ENCODE measurements around the gene PICALM.
A peak's percentile ranks its signal among the peaks of the same experiment; 100 is the strongest.
"Not testable (repeated sequence)": the region's sequence is repeated elsewhere in the genome, so short reads cannot be mapped to it uniquely, and the experiment has no call there.

Gene PICALM

DNA sequence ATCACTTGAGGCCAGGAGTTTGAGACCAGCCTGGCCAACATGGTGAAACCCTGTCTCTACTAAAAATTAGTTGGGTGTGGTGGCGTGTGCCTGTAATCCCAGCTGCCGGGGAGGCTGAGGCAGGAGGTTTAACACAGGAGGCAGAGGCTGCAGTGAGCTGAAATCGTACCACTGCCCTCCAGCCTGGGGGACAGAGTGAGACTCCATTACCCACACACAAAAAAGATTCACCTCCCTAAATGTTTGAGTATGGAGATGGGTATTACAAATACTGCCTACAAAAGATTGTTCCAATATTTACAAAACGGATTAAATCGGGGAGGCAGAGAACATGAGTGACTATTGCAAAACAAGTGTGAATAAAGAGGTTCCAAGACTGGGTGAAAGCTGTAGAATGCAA, 98.3 kb downstream of the PICALM start:
- DNase-seq: no peak

DNA sequence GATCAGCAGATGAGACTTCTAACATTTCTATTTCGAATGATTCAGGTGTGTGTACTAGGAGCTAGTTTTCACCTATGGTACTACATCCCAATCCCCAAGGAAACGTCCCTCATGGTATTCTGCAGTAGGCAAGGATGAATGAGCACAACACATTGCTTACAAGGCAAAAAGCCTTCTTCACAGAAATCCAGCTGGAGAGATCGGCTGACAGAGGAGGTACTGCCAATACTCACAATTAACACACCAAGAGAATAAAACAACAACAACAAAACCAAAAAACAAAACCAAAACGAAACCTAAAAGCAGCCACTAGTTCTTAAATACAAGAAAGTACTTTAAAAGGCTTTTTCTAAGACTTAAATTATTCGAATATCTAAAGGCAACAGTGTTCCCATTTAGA, 101.4 kb downstream of the PICALM start:
- no peak for DNase-seq

DNA sequence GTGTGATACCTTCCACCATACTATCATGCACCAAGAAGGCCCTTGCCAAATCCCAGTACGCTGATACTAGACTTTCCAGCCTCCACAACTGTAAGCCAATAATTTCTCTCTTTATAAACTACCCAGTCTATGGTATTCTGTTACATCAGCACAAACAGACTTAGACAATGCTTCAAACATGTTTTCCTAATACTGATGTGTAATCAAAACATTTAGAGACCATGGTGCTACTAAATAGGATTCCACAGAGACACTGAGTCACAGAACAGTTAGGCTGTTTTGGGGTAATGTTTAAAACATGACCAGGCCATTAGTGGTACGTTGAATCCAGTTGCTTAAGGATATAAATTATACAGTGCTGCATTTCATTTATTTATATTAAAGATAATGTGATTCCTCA, 103.7 kb downstream of the PICALM start:
- DNase-seq: no peak

DNA sequence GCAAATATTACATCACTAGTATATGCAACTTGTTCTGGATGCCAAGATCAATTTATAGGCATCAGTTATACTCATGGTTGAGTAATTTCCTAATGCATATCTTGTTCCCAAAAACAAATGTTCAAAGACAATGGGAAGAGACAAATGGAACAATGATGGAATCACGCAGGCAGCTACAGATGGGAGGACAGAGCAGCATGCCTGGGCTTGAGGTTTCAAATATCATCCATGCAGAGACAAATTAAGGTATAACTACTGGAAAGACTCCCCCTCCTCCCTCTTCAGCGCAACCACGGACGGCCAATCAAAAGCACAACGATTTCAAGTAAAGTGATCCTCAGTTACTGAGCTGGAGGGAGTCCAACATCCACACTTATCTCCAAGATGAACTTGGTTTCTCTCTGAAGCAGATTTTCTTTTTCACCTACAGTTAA, 106.9 kb downstream of the PICALM start:
- DNase-seq: no peak

DNA sequence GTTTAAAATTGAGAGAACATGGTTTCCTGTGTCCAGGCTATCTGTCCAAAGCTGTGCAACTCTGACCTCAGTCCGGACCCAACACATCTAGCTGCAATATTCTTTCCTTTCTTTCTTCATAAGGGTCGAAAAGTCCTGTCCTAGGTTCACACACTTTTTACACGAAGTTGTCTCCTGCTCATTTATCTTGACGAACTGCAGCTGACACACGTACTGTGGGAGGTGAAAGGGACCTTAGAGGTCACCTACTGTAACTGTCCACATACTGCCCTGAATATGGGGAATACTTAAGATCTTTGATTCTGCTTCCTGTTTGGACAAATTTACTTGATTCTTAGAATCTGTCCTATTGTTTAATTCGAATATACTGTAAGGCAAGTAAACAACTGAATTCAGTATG, 107.8 kb downstream of the PICALM start:
- no peak for DNase-seq

DNA sequence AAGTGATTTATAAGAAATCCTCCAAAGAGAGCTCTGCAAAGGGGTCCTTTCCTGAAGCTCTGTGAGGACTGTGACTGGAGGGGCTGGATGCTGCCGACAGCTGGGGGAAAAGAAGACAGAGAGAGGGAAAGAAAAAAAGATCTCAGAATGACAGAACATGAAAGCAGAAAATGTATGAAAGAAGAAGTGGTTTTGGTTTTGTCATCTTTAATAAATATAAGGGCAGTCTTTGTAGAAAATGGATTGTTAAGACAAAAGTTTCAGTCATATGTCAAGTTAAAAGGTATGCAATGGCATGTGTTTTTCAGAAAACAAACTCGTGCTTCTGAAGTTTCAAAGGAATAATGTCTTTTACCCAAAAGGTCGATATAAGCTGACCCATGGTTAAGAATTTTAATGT, 108.2 kb downstream of the PICALM start:
- DNase-seq: no peak

DNA sequence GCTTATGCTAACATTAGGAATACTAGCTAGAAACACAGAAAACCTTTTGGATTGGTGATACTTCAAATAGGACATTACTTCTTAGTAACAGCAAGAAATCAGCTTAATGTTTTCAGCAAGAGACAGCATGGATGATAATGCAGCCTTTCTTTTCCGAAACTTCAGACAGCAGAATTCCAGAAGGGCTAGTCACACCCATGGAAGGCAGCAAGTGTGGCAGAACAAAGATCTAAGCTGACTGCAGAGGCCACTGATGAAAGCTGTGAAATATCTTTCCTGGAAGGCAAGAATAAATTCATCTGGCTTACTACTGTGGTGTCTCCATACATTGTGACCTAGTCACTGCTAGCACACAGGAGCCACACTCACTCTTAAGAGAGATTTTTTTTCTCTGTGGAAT, 113.4 kb downstream of the PICALM start:
- no peak for DNase-seq

DNA sequence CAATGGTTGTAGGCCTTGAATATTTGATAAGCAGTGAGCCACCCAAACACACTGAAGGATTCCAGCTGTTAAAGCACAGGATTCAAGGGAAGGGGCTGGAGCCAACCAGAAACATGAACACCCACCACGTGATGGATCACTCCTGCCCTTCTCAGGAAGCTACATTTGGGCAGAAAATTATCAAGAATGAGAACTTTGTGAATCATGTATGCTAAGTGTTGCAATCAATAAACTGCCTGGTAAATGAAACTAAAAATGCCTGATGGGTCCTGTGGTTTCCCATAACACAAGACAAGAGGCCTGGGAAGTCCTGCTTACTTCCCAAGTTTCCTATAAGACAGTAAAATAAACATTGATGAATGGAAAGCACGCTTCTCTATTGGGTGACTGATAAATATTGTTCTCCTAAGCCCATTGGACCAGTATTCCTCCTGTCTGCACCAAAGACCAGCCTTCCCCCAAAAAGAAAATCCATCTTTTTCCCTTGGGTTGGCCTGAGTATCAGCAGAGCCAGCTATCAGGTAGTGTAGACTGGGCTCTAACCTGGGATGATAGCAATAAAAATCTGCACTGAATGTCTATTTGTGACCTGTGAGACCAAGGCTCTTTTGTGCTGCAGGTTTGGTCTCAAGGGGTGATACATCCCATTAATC, 115.3 kb downstream of the PICALM start:
- no peak for DNase-seq

DNA sequence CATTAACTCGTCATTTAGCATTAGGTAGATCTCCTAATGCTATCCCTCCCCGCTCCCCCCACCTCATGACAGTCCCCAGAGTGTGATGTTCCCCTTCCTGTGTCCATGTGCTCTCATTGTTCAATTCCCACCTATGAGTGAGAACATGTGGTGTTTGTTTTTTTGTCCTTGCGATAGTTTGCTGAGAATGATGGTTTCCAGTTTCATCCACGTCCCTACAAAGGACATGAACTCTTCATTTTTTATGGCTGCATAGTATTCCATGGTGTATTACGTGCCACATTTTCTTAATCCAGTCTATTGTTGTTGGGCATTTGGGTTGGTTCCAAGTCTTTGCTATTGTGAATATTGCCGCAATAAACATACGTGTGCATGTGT, 116.8 kb downstream of the PICALM start:
- not testable (repeated sequence) for DNase-seq

DNA sequence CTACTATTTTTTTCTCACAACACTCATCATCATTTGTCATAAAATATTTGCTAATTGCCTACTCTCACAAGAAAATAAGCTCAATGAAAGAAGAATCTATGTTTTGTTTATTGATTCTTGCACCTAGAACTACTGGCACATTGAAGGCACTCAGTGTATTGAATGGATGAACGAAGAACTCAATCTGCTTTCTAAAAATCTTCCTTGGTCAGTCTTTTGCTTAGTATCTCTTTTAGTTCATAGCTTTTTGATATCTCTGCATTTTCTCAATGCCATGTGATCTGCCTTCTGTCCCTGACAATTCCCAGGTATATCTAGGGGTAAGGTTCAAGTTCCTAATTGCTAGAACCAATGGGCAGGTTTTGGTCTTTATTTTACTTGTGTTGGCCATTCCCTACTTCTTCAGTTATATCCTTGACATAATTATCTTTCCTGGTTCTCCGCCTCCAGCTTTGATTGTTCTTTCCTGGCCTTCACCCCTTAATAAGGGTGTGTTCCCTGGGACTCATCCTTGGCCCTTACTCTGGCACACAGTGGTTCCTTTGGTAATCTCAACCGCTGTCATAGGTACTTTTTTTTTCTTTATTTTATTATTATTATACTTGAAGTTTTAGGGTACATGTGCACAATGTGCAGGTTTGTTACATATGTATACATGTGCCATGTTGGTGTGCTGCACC, 117.3 kb downstream of the PICALM start:
- DNase-seq: no peak

DNA sequence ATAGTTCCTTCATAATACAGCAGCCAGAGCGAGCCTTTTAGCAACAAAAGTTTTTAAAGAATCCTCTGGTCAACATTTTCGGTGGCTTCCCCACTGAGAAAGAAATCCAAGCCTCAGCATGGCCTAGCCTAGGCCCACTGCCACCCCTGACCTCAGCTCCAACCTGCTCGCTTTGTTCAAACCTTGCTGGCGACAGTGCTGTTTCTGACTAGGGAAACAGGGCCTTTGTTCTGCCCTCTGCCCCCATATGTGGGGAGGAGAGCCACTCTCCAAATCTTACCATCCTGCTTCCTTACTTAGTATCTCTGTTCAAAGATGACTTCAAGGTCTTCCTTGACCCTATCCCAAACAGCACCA, 117.9 kb downstream of the PICALM start:
- DNase-seq: no peak

DNA sequence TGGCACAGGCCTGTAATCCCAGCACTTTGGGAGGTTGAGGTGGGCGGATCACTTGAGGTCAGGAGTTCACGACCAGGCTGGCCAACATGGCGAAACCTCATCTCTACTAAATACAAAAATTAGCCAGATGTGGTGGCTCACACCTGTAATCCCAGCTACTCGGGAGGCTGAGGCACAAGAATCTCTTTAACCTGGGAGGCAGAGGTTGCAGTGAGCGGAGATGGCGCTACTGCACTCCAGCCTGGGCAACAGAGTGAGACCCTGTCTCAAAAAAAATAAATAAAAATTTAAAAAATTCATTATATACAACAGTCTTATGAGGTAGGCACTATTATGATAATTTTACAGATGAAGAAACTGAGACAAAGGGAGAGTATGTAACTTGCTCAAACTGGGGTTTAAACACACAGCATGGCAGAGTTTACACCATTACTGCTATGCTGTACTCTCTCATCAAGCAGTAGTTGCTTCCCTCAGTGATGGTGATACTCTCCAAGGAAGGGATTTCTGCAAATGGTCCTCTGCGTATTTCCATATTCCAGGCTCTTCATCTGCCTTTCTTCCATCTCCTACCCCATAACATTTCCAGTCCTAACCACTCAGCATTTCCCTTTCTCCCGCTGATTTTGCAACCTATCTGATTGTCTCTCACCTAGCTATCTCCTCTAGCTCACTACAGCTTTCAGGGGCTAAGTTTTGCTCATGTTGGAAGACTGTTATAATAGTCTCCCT, 118.4 kb downstream of the PICALM start:
- no peak for DNase-seq

DNA sequence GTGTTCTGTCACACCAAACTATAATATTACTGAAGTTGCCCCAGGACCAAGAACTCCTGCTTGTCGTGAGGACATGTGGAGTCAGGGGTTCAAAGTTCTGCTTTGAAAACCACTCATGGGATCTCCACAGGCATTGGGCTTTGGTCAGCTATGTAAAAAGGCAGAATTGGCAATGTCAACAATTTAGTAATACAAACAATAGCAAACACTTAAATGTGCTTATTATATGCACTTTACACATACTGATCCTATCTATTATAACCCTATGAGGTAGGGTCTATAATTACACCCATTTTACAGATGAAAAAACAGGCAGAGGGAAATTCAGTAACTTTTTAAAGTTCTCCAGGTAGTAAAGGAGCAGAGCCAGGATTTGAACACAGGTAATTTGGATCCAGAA, 119.1 kb downstream of the PICALM start:
- no peak for DNase-seq

DNA sequence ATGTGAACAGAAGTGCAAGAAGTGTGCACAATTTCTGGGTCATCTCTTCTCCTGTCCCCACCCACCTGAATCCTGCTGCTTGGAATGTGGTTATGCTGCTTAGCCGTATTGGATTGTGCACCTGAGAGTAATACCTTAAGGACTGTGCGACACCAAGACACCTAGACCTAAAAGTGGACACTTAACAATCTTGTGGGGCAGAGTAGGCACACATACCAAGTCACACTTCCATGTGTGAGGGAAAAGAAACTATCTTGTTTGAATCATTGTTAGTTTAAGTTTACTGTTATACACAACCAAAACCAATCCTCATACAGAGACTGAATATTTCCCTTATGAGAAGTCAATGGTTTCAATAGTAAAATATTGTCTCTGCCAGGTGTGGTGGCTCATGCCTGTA, 120.0 kb downstream of the PICALM start:
- DNase-seq: no peak

DNA sequence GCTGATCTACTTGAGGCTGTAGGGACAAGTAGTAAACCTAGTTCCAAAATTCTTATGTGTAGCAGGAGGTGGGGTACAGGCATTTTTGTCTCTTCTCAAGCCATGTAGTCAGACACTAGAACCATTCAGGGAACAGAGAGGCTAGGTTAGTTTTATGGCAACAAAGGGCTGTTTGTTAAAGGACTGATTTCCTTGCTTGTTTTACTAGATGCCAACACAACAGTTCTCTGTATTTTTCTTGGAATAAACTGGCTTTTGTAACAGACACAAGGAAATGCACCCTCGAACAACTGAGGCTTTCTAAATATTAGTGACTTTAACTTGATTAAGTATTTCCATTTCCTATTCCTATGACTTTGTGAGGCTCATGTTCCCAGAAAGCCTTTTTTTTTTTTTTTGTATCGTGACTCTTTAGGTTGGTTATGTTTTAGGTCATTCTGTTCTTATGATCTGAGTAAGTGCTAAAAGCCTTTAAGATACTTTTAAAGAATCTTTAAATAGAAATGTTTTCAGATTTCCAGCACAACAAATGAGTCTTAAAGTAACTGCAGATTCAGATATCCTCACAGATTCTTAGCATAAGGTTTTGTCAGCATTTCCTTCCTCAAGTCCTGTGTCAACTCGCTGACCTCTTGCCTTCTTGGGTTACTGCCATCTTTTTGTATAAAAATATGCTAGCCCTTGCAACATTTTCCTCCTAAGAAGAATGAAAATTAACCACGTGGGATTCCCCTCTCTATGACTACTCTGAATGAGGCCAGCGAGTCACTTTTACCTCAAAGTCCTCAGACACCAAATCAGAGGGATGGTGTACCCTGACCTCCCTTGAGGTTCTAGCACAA, 121.2 kb downstream of the PICALM start:
- peak in 1 of 2 experiments; percentile 39 for DNase-seq

DNA sequence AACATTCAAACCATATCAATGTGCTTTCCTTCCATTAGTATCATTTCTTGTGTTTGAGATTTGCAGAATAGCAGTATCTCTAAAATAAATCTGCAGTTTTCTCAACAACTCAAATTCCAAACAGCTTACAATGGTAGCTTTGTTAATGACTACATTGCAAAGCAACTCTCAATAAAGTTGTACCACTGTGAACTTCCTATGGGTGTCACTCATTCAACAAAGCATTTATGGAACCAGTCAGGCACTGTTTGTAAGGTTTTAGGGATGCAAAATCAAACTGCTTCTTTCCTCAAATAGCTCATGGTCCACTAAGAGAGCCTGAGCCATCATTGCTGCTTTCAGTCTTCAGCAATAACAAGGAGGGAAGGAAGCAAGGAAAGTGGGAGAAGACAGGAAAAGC, 122.7 kb downstream of the PICALM start:
- DNase-seq: no peak

DNA sequence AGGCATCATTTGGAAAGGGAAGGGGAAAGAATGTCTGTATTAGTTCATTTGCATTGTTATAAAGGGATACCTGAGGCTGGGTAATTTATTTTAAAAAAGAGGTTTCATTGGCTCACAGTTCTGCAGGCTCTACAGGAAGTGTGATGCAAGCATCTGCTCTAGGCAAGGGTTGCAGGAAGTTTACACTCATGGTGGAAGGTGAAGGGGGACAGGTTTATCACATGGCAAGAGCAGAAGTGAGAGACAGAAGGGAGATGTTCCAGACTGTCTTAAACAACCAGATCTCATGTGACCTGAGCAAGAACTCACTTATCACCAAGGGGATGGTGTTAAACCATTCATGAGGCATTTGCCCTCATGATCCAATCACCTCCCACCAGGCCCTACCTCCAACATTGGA, 123.1 kb downstream of the PICALM start:
- no peak for DNase-seq

DNA sequence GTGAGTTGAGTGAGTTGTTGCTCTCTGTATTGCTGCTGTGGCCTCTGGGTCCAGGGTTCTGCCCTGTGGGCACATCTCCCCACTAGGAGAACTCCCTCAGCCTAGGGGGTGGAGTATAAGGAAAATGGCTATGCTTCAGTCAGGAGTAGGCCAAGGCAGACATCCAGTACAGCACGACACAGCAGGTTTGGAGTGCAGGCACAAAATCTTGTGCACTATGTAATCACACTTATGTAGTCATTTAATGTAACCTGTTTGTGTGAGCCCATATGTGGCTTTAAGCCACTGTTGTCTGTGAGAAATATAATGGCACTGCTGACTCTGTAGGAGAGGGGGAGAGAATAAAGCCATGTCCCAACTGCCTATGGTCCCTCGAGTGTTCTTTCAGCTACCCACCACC, 123.6 kb downstream of the PICALM start:
- no peak for DNase-seq

DNA sequence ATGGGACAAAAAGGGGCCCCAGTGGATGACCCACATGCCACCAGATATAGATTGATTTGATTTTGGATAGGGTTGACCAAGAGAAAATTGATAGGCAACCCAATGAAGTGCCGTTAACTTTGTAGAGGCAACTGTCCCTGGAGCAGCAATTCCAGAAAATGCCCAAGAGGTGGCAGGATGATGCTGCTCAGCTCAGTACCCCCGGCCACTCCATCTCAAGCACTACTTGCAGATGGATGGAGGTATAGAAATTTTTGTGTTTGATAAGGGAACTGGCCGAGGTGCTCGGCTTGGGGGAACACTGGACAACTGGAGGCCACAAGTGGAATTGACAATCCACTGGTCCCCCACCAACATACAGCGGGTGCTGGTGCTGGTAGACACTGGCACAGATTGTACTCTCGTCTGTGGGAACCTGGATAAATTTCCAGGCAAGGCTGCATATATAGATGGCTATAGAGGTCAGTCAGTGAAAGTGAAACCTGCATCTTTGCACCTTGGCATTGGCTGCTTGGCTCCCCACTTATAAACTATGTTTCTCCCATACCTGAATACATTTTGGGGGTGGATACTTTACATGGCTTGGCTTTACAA, 127.4 kb downstream of the PICALM start:
- peak in 1 of 2 experiments; percentile 42 for DNase-seq

DNA sequence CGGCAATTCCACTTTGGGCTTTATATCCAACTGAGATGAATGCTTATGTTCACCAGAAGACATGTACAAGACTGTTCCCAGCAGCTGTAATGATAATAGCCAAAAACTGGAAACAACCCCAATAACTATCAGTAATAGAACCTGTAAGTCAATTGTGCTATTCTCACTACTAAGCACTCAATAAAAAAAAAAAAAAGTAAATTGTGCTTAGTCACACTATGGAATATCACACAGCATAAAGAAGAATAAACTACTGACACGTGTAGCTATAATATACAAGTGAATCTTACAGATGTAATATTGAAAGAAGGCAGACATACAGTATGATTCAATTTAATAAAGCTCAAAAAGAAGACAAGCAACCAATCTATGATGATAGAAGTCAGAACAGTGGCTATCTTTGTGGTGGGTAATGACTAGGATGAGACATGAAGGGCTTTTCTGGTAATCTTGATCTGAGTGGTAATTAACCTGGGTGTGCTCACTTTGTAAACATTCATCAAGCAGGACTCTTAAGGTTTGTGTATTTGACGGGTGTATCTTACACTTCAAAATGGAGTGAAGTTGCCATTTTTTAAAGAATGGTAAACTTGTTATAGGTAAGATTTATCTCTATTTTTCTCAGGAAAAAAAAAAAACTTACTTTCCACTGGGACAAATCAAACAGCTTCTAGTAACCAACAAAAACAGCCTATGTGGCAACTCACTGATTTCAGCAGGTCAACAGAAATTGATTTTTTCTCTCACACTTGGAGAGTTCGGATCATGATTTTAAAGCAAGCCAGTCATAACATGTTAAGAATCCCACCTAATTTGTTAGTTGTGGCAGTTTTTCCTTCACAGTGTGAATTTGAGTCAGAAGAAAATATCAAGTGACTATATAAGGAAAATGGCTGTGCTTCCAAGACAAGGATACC, 129.5 kb downstream of the PICALM start:
- no peak for DNase-seq

DNA sequence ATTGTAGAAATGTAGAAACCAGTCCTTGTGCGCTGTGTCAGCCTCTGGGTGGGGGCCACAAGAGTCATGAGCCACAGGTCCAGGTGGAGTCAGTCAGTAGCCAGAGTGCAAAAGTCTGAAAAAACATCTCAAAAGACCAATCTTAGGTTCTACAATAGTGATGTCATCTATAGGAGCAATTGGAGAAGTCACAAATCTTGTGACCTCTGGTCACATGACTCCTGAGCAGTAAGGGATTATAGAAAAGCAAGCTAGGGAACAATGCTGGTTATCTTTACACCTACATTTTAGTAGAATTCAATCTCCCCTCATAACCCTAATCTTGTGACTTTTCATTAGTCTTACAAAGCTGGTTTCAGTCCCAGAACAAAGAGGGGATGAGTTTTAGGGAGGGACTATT, 131.0 kb downstream of the PICALM start:
- DNase-seq: no peak

DNA sequence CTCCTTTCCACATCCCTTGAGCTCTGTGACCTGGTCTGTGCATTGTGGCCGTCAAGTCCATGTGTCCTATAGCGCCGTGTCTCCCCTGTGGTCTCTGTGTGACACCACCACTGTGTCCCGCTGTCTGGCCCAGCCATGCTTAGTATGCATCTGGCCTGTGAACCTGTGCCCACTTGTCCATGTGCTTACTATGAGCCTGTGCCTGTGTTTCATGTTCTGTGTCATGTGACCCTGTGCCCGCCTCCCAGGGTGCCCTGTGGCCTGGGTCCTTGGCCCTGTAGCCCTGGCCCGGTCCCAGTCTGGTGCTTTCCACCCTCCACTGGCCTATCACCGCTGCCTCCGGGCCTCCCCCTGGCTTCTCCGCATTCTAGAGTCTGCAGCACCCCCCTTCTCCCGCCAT, 133.1 kb downstream of the PICALM start:
- DNase-seq: no peak

Measured in SW 1271 (cell line).